G401 (cell line): Measurements from ENCODE around the gene CBX3. TPM values are rescaled to one million over a fixed set of nuclear protein-coding genes. Genes with fewer than 3 reads are reported as not detected.
"Not testable (repeated sequence)": the region's sequence is repeated elsewhere in the genome, so short reads cannot be mapped to it uniquely, and the experiment has no call there.

Source experiments
- DNase-seq: peaks from one replicate; pipeline ENCODE4 v3.0.0-alpha.2; 2015; ENCODE audit warnings: low spot score
- in situ Hi-C: cut with HindIII; loops from 2 replicates; pipeline ENCODE4 v1.10.0; 2016; ENCODE audit warnings: low sequenced_read_pairs, mixed read lengths
- total RNA-seq: library from RNA; depleted of rRNA; stranded (reverse); fragments of >200 nt; shearing (Covaris generic); gene quantifications from 2 replicates; pipeline ENCODE4 v1.2.3, GENCODE V29; 2014; rRNA removed

Gene CBX3
- total RNA-seq, 1 experiment from 2014 or later: 437 TPM

DNA sequence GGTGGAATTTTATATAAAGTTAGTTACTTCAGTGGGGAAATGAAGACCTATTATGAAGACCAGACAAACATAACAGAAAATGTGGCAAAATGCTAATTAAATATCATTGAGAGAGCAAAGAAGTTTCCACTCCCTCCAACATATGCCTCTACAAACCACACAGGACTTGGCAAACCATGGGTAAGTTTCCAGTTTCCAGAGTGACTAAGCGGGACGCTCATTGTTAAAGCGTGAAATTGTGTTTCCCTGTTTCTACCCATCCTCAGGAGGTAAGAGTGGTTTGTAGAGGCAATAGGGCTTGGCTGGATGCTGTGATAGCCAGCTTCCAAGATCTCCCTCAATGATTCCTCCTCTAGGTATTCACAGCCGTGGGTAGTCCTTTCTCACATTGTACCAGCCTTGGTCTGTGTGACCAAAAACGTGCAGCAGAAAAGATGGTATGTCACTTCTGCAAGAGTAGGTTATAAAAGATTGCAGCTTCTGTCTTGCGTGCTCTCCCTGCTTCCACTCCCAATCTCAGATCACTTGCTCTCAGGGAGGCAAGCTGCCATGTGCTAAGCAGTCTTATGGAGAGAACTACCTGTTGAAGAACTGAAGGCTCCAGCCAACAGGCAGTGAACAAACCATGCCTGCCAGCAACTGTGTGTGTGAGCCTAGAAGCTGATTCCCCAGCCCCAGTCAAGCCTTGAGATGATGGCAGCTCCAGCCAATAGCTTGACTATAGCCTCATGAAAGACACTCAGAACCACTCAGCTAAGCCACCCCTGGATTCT is 35.7 kb downstream of the CBX3 start:
- DNase-seq: peak; percentile 8
- in situ Hi-C loops: no loop called here

DNA sequence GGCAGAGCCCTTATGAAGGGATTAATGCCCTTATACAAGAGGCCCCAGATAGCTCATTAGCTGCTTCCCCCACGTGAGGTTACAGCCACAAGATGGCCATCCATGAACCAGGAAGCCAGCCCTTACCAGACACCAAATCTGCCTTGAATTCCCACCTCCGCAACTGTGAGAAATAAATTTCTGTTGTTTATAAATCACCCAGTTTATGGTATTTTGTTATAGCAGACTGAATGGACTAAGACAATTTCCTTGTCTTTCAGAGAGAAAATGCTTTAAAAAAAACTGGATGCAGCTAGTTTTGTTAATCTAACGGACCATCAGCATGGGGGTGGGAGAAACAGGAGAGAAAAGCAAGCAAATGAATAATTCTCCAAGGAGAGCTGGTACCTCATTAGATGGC is 36.5 kb downstream of the CBX3 start:
- no peak for DNase-seq
- in situ Hi-C loops: no loop called here

DNA sequence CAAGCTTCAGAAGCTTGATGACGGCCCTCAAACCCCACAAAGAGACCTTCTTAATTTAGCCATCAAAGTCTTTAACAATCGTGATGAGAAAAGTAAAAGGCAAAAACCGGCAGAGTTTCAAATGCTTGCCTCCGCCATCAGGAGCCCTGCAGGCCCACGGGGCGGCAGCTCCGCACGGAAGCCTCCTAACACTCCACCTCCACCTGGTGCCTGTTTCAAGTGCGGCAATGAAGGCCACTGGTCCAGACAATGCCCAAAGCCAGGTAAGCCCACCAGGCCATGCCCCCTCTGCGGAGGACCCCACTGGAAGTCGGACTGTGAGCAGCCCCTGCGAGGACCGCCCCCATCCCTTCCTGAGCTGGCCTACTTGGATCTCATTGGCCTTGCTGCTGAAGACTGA is 43.6 kb downstream of the CBX3 start:
- in situ Hi-C loops: no loop called here
- DNase-seq: no peak

DNA sequence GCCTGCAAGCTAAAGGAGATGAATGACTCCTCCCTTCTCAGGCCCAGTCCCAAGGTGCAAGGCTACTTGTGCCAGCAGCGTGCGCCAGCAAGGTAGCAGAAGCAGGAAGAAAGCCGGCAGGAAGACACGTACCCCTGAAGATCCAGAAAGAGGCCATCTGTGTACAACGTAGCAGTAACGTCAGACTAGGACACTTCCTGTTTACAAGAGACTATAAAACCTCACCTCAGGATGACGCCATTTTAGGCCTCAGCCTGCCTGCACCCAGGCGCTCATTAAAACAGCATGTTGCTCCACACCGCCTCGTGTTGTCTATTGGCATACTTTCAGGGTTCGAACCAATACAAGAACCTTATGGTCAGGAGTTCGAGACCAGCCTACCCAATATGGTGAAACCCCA is 48.7 kb downstream of the CBX3 start:
- DNase-seq: no peak
- in situ Hi-C loops: no loop called here

DNA sequence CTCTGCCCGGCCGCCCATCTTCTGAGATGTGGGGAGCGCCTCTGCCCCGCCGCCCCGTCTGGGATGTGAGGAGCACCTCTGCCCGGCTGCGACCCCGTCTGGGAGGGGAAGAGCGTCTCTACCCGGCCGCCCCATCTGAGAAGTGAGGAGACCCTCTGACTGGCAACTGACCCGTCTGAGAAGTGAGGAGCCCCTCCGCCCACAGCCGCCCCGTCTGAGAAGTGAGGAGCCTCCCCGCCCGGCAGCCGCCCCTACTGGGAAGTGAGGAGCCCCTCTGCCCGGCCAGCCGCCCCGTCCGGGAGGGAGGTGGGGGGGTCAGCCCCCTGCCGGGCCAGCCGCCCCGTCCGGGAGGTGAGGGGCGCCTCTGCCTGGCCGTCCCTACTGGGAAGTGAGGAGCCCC is 60.3 kb downstream of the CBX3 start:
- in situ Hi-C loops, DNase-seq: not testable (repeated sequence)

Other genes starting within 250 kb of the CBX3 start
- 211 and 236 TPM in 2 replicates for gene NFE2L3, start 49.5 kb upstream of the CBX3 start, total RNA-seq
- gene HNRNPA2B1, start 999 bp upstream of the CBX3 start, total RNA-seq: 256 and 358 TPM in 2 replicates
- gene SNX10, start 90.1 kb downstream of the CBX3 start, total RNA-seq: 32.3 and 34.1 TPM in 2 replicates